Loucy (cell line): Measurements from ENCODE around the gene KRT8.

Source experiments
- H2AFZ ChIP-seq: fragments of 200-600 bp; sonication (generic); 2 replicates; pipeline ENCODE4 v1.6.0; 2016; ENCODE audit warnings: antibody characterized with exemption, mild to moderate bottlenecking, low read length, moderate library complexity
- H3F3A ChIP-seq: fragments of 200-600 bp; 2 replicates; pipeline ENCODE4 v1.6.0; 2016; ENCODE audit warnings: antibody characterized with exemption, low read depth, mild to moderate bottlenecking
- H3K27me3 ChIP-seq: fragments of 200-600 bp; sonication (generic); 2 replicates; pipeline ENCODE4 v1.6.1; 2014; ENCODE audit warnings: low read length, mild to moderate bottlenecking; ENCODE audit not compliant: insufficient read depth, poor library complexity, severe bottlenecking
- H3K36me3 ChIP-seq: fragments of 200-600 bp; sonication (generic); 2 replicates; pipeline ENCODE4 v1.6.1; 2016; ENCODE audit warnings: low read length; ENCODE audit not compliant: insufficient read depth
- H3K4me1 ChIP-seq: fragments of 200-600 bp; sonication (generic); 2 replicates; pipeline ENCODE4 v1.5.1; 2014; ENCODE audit warnings: low read length, mild to moderate bottlenecking; ENCODE audit not compliant: insufficient read depth, poor library complexity, severe bottlenecking
- H3K4me2 ChIP-seq: fragments of 200-600 bp; sonication (generic); 2 replicates; pipeline ENCODE4 v1.6.0; 2014; ENCODE audit warnings: antibody characterized with exemption, low read length, low read depth, mild to moderate bottlenecking; ENCODE audit not compliant: poor library complexity, severe bottlenecking
- H3K4me3 ChIP-seq: fragments of 200-600 bp; sonication (generic); 2 replicates; pipeline ENCODE4 v1.5.1; 2014; ENCODE audit warnings: low read length, mild to moderate bottlenecking, mixed read lengths; ENCODE audit not compliant: poor library complexity, severe bottlenecking
- H3K79me2 ChIP-seq: fragments of 200-600 bp; sonication (generic); 2 replicates; pipeline ENCODE4 v1.6.1; 2014; ENCODE audit warnings: low read length; ENCODE audit not compliant: insufficient read depth
- H3K9ac ChIP-seq: fragments of 200-600 bp; sonication (generic); 2 replicates; pipeline ENCODE4 v1.6.0; 2014; ENCODE audit warnings: mild to moderate bottlenecking, low read depth, low read length, moderate library complexity; ENCODE audit not compliant: poor library complexity, severe bottlenecking
- H3K9me2 ChIP-seq: fragments of 200-600 bp; sonication (generic); replicated peaks from 2 replicates; pipeline ENCODE4 v1.6.1; 2016; ENCODE audit warnings: low read depth, low read length, mixed read lengths
- H3K9me3 ChIP-seq: fragments of 200-600 bp; sonication (generic); 2 replicates; pipeline ENCODE4 v1.6.1; 2014; ENCODE audit warnings: mild to moderate bottlenecking, antibody characterized with exemption, low read length, low read depth; ENCODE audit not compliant: insufficient read depth
- H4K20me1 ChIP-seq: fragments of 200-600 bp; sonication (generic); 2 replicates; pipeline ENCODE4 v1.6.0; 2014; ENCODE audit warnings: antibody characterized with exemption, low read length, mild to moderate bottlenecking; ENCODE audit not compliant: insufficient read depth, poor library complexity, severe bottlenecking
- EZH2phosphoT487 ChIP-seq: fragments of 200-600 bp; IDR thresholded peaks from 2 replicates; pipeline ENCODE4 v1.6.1; 2018; ENCODE audit warnings: antibody characterized with exemption, mild to moderate bottlenecking, moderate library complexity, borderline replicate concordance
- TF ChIP-seq, protein P1 (sequence below): fragments of 200-600 bp; sonication (generic); conservative IDR thresholded peaks from 2 replicates; pipeline ENCODE4 v1.5.1; 2014; ENCODE audit warnings: mild to moderate bottlenecking, antibody characterized with exemption, low read length

Gene KRT8

DNA sequence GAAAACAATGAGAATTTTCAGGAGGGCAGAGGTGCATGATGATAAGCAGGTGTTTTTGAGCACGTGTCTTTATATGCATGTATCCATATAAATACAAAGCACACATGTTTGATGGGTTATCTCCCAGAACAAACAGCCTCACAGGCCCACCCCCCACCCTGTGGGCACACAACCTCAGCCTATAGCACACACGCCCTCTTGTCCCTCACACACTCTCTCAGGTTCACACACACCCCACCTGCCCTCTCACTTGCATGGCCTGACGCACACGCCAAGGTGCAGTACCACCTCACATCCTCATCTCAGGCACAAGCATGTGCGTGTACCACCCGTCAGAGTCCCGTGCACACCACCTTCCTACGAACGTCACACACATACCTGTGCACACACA lies 8.6 kb upstream of the KRT8 start:
- Histone ChIP-seq H4K20me1 (no peaks in the 10 kb centered on the region), H3K36me3 (no peaks in the 10 kb centered on the region), H3K27me3 (no peaks in the 10 kb centered on the region), H3F3A (no peaks in the 10 kb centered on the region), H2AFZ (no peak overlapping the region), H3K4me2 (no peak overlapping the region), H3K9ac (no peak overlapping the region), H3K9me2 (no peaks in the 10 kb centered on the region), H3K9me3 (no peaks in the 10 kb centered on the region), H3K79me2 (no peaks in the 10 kb centered on the region), H3K4me1 (peaks cover under 1% of the 10 kb centered on the region), H3K4me3 (no peak overlapping the region)
- TF ChIP-seq, protein P1, sequence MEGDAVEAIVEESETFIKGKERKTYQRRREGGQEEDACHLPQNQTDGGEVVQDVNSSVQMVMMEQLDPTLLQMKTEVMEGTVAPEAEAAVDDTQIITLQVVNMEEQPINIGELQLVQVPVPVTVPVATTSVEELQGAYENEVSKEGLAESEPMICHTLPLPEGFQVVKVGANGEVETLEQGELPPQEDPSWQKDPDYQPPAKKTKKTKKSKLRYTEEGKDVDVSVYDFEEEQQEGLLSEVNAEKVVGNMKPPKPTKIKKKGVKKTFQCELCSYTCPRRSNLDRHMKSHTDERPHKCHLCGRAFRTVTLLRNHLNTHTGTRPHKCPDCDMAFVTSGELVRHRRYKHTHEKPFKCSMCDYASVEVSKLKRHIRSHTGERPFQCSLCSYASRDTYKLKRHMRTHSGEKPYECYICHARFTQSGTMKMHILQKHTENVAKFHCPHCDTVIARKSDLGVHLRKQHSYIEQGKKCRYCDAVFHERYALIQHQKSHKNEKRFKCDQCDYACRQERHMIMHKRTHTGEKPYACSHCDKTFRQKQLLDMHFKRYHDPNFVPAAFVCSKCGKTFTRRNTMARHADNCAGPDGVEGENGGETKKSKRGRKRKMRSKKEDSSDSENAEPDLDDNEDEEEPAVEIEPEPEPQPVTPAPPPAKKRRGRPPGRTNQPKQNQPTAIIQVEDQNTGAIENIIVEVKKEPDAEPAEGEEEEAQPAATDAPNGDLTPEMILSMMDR = no peak
- no peak for TF ChIP-seq EZH2phosphoT487

DNA sequence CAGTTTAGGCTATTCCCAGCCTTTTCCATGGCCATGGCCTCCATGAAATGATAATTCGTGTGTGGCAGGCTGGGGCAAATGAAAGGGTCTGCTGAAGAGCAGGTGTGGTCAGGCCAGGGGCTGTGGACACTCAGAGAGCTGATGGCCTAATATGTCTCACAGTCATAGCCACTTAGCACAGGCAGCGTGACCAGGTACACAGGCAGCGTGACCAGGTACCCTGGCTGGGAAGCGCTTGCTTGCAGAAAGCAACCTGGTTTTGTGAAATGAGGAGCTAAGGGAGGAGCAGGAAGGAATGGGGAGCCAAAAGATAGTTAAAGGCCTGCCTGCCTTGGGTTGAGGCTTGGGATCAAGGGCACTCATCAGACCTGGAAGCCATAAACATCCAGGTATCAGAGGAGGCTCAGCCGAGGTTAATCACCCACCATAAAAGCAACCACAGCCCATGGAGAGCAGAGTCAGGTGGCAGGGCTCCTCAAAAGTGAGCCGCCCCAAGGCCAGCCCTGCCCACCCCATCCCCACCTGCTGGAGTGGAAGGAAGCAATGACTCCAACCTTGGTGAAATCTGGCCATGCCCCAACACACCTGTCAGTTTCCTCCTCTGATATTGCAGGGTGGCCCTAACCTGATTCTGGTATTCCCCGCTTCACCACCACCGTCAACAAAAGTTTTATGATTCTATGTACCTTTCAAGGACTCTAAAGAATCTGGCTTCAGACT lies 8.0 kb upstream of the KRT8 start:
- Histone ChIP-seq H3K79me2 (no peaks in the 10 kb centered on the region), H3F3A (no peaks in the 10 kb centered on the region), H3K4me1 (peaks cover 3% of the 10 kb centered on the region), H3K9ac (no peak overlapping the region), H2AFZ (no peak overlapping the region), H3K9me3 (no peaks in the 10 kb centered on the region), H3K27me3 (no peaks in the 10 kb centered on the region), H3K4me3 (no peak overlapping the region), H3K4me2 (no peak overlapping the region), H3K36me3 (no peaks in the 10 kb centered on the region), H4K20me1 (no peaks in the 10 kb centered on the region), H3K9me2 (no peaks in the 10 kb centered on the region)
- TF ChIP-seq EZH2phosphoT487 = no peak
- TF ChIP-seq, protein P1 = no peak

DNA sequence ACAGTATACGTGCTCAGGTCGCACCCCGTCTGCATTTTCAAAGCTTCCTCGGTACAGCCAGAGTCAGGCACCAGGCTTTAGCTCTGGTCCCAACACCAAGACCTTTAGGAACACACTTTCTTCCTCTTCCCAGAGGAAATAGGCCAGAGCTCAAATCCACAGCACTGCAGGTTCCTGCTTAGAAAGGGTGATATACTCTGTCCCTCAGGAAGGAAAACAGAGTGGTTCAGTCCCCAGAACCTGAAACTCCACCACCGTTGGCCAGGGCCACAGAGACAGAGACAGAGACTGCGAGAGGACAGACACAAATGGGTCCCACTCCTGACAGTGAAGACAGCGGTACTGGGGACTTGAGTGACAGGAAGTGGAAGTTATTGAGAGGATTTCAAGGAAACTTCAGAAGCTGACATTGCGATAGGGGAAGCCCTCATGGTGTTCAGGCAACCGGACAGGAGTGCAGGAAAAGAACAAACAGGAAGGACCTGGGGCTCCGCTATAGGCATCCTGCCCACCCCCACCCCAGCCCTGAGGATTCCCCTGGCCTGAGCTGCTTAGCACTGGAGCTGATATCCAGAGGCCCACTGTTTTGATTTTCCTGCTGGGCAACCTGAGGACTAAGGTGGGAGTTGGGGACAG lies 5.5 kb upstream of the KRT8 start:
- Histone ChIP-seq H3K4me2 (no peak overlapping the region), H3K9me2 (no peaks in the 10 kb centered on the region), H3K79me2 (no peaks in the 10 kb centered on the region), H2AFZ (no peak overlapping the region), H3K4me1 (peaks cover 3% of the 10 kb centered on the region), H3K9me3 (no peaks in the 10 kb centered on the region), H3K36me3 (no peaks in the 10 kb centered on the region), H3K27me3 (no peaks in the 10 kb centered on the region), H3F3A (no peaks in the 10 kb centered on the region), H4K20me1 (no peaks in the 10 kb centered on the region), H3K9ac (no peak overlapping the region), H3K4me3 (no peak overlapping the region)
- no peak for TF ChIP-seq EZH2phosphoT487
- TF ChIP-seq, protein P1 = no peak
